H1 (cell line): ENCODE results near the gene SSU72. TPM values are rescaled to one million over a fixed set of nuclear protein-coding genes. Genes with fewer than 3 reads are reported as not detected.

ENCODE experiments used
- CTCF ChIA-PET: fragments of 300-600 bp; sonication (Branson Sonifier 250); formaldehyde crosslinking; loops from one replicate; lab custom pipeline; 2021; ENCODE audit not compliant: partially characterized antibody; lab: Charles Lee
- POLR2A ChIA-PET: fragments of 300-600 bp; sonication (Branson Sonifier 250); formaldehyde crosslinking; loops from one replicate; lab custom pipeline; 2021; ENCODE audit warnings: inconsistent platforms; ENCODE audit not compliant: partially characterized antibody; lab: Charles Lee
- DNase-seq, 2 experiments: peaks; one replicate each; pipeline versions ENCODE4 v3.0.0 to v3.0.0-alpha.2; 2010 to 2022; ENCODE audit warnings: low spot score in 2 of 2, low read depth in 1 of 2, mixed read lengths in 1 of 2
- FAIRE-seq: peaks from 2 replicates; lab custom pipeline; 2011; peaks lifted over from hg19 to GRCh38; lab: Jason Lieb, UNC
- H2AFZ ChIP-seq: 2 replicates; pipeline ENCODE4 v1.8.1; 2012; ENCODE audit warnings: low read length, inconsistent platforms
- H2AK5ac ChIP-seq: 2 replicates; pipeline ENCODE4 v1.6.1; 2013; ENCODE audit warnings: low read depth, low read length
- H2BK120ac ChIP-seq: replicated peaks from 2 replicates; pipeline ENCODE3; 2013; ENCODE audit warnings: low read depth, low read length, inconsistent platforms
- H2BK12ac ChIP-seq: 2 replicates; pipeline ENCODE4 v1.6.1; 2013; ENCODE audit warnings: low read depth, low read length
- H2BK15ac ChIP-seq: 2 replicates; pipeline ENCODE4 v1.6.1; 2013; ENCODE audit warnings: low read length
- H2BK20ac ChIP-seq: 2 replicates; pipeline ENCODE4 v1.6.1; 2013; ENCODE audit warnings: low read length
- H2BK5ac ChIP-seq: 2 replicates; pipeline ENCODE4 v1.6.1; 2013; ENCODE audit warnings: low read depth, low read length
- H3K14ac ChIP-seq: 2 replicates; pipeline ENCODE4 v1.6.1; 2013; ENCODE audit warnings: inconsistent platforms; ENCODE audit not compliant: insufficient read length
- H3K18ac ChIP-seq: 2 replicates; pipeline ENCODE4 v1.6.1; 2013; ENCODE audit warnings: low read length; ENCODE audit errors: extremely low read depth
- H3K23ac ChIP-seq: 2 replicates; pipeline ENCODE4 v1.6.1; 2013; ENCODE audit warnings: inconsistent platforms; ENCODE audit not compliant: insufficient read length
- H3K23me2 ChIP-seq: 2 replicates; pipeline ENCODE4 v1.6.1; 2013; ENCODE audit warnings: low read depth, low read length
- H3K27ac ChIP-seq: 2 replicates; pipeline ENCODE4 v1.6.1; 2011; ENCODE audit warnings: low read depth, low read length, inconsistent platforms
- H3K27me3 ChIP-seq, 4 experiments: replicated peaks in 1 of 4; 1 replicate in 1 of 4; 2 replicates in 3 of 4; pipeline versions ENCODE4 v1.6.1 to v1.8.1; 2011 to 2013; ENCODE audit warnings: low read length in 3 of 4, mild to moderate bottlenecking in 3 of 4, inconsistent platforms in 2 of 4, mixed read lengths in 2 of 4, moderate library complexity in 1 of 4; ENCODE audit not compliant: control insufficient read depth in 3 of 4, insufficient read depth in 3 of 4; ENCODE audit errors: extremely low read depth in 1 of 4
- H3K36me3 ChIP-seq, 4 experiments: 2 replicates each; pipeline versions ENCODE4 v1.6.1 to v1.8.1; 2011 to 2013; ENCODE audit warnings: mild to moderate bottlenecking in 4 of 4, low read length in 3 of 4, moderate library complexity in 2 of 4, control low read depth in 1 of 4, inconsistent platforms in 1 of 4; ENCODE audit not compliant: insufficient read depth in 4 of 4, control insufficient read depth in 2 of 4
- H3K4ac ChIP-seq: replicated peaks from 2 replicates; pipeline ENCODE3; 2013; ENCODE audit warnings: low read length, low read depth, mixed read lengths, inconsistent platforms; ENCODE audit not compliant: insufficient read length
- H3K4me1 ChIP-seq, 4 experiments: replicated peaks in 1 of 4; 1 replicate in 1 of 4; 2 replicates in 3 of 4; pipeline versions ENCODE4 v1.6.1 to v1.8.1; 2011 to 2013; ENCODE audit warnings: low read length in 3 of 4, inconsistent platforms in 2 of 4, mixed read lengths in 1 of 4; ENCODE audit not compliant: insufficient read depth in 4 of 4, control insufficient read depth in 3 of 4
- H3K4me2 ChIP-seq, 2 experiments: 2 replicates each; pipeline versions ENCODE4 v1.6.1 to v1.8.1; 2011 to 2013; ENCODE audit warnings: low read depth in 2 of 2, low read length in 2 of 2, control low read depth in 1 of 2, inconsistent platforms in 1 of 2, mild to moderate bottlenecking in 1 of 2; ENCODE audit not compliant: insufficient read depth in 1 of 2
- H3K4me3 ChIP-seq, 4 experiments: fragments of 200-600, 300-600 bp in 1 of 4; sonication (generic), shearing (Covaris generic), sonication (Bioruptor Twin) in 1 of 4; 2 replicates each; pipeline versions ENCODE4 v1.5.1 to v1.8.1; 2011 to 2016; ENCODE audit warnings: low read length in 4 of 4, low read depth in 3 of 4, control low read depth in 2 of 4, inconsistent platforms in 2 of 4, mild to moderate bottlenecking in 2 of 4, mixed read lengths in 1 of 4, moderate library complexity in 1 of 4; ENCODE audit not compliant: insufficient read depth in 2 of 4; ENCODE audit errors: extremely low read depth in 1 of 4
- H3K56ac ChIP-seq: replicated peaks from 2 replicates; pipeline ENCODE3; 2013; ENCODE audit warnings: low read depth, mild to moderate bottlenecking, mixed read lengths, low read length, inconsistent platforms; ENCODE audit not compliant: insufficient read length
- H3K79me1 ChIP-seq: 2 replicates; pipeline ENCODE4 v1.6.1; 2013; ENCODE audit warnings: low read depth, low read length, control low read depth
- H3K79me2 ChIP-seq, 2 experiments: 2 replicates each; pipeline versions ENCODE4 v1.6.1 to v1.8.1; 2012 to 2013; ENCODE audit warnings: low read length in 2 of 2, mild to moderate bottlenecking in 2 of 2, inconsistent platforms in 1 of 2; ENCODE audit not compliant: insufficient read depth in 2 of 2, control insufficient read depth in 1 of 2
- H3K9ac ChIP-seq, 4 experiments: replicated peaks in 1 of 4; 1 replicate in 1 of 4; 2 replicates in 3 of 4; pipeline versions ENCODE4 v1.6.1 to v1.8.1; 2011 to 2013; ENCODE audit warnings: low read depth in 3 of 4, low read length in 3 of 4, control low read depth in 2 of 4, mild to moderate bottlenecking in 2 of 4, moderate library complexity in 2 of 4, inconsistent platforms in 1 of 4; ENCODE audit errors: extremely low read depth in 1 of 4
- H3K9me3 ChIP-seq, 2 experiments: 2 replicates each; pipeline versions ENCODE4 v1.6.1 to v1.8.1; 2012 to 2013; ENCODE audit warnings: mild to moderate bottlenecking in 2 of 2, moderate library complexity in 2 of 2, control low read depth in 1 of 2, inconsistent platforms in 1 of 2, low read depth in 1 of 2, low read length in 1 of 2, mixed read lengths in 1 of 2; ENCODE audit not compliant: insufficient read depth in 2 of 2
- H4K20me1 ChIP-seq, 2 experiments: replicated peaks in 1 of 2; 2 replicates each; pipeline versions ENCODE3 to v1.8.1; 2011 to 2013; ENCODE audit warnings: inconsistent platforms in 2 of 2, low read length in 2 of 2, mild to moderate bottlenecking in 1 of 2; ENCODE audit not compliant: insufficient read depth in 2 of 2, control insufficient read depth in 1 of 2
- H4K5ac ChIP-seq: 2 replicates; pipeline ENCODE4 v1.6.1; 2013; ENCODE audit warnings: low read length, low read depth, mixed read lengths, inconsistent platforms; ENCODE audit not compliant: insufficient read length
- H4K8ac ChIP-seq: 2 replicates; pipeline ENCODE4 v1.8.0; 2013; ENCODE audit warnings: mild to moderate bottlenecking, moderate library complexity, low read length, inconsistent platforms; ENCODE audit not compliant: insufficient read depth; ENCODE audit errors: extremely low read depth
- H4K91ac ChIP-seq: replicated peaks from 2 replicates; pipeline ENCODE3; 2013; ENCODE audit warnings: low read length, mixed read lengths, inconsistent platforms; ENCODE audit not compliant: insufficient read length
- EP300 ChIP-seq, 2 experiments: IDR thresholded peaks; 1 replicate in 1 of 2; 2 replicates in 1 of 2; pipeline ENCODE4 v1.6.1; 2011 to 2012; ENCODE audit warnings: low read depth in 2 of 2, low read length in 2 of 2, mild to moderate bottlenecking in 2 of 2, borderline replicate concordance in 1 of 2, inconsistent platforms in 1 of 2, moderate library complexity in 1 of 2
- GABPA ChIP-seq: IDR thresholded peaks from 2 replicates; pipeline ENCODE4 v1.6.1; 2011; ENCODE audit warnings: mild to moderate bottlenecking, low read length, moderate library complexity, borderline replicate concordance; ENCODE audit not compliant: insufficient read depth
- KDM5A ChIP-seq: fragments of 200-600 bp; IDR thresholded peaks from 2 replicates; pipeline ENCODE4 v1.7.1; 2012; ENCODE audit warnings: mild to moderate bottlenecking, low read length, inconsistent platforms, mixed read lengths
- TAF7 ChIP-seq: optimal IDR thresholded peaks from 2 replicates; pipeline ENCODE3; 2011; ENCODE audit warnings: low read depth, mild to moderate bottlenecking, inconsistent platforms, low read length, moderate library complexity, borderline replicate concordance
- TEAD4 ChIP-seq: IDR thresholded peaks from 2 replicates; pipeline ENCODE4 v1.6.1; 2012; ENCODE audit warnings: low read depth, low read length, inconsistent platforms, mixed read lengths
- YY1 ChIP-seq: IDR thresholded peaks from 2 replicates; pipeline ENCODE4 v1.6.1; 2011; ENCODE audit warnings: low read depth, mild to moderate bottlenecking, low read length
- WGBS, 2 experiments: shearing (Covaris generic) in 1 of 2; methylation state at CpG; one replicate each; pipeline versions ENCODE4 v1.1.6 to v1.1.7; 2013 to 2015; ENCODE audit warnings: low lambda C conversion rate in 2 of 2, mixed read lengths in 2 of 2, inconsistent platforms in 1 of 2, low coverage in 1 of 2, missing lambda C conversion rate in 1 of 2; ENCODE audit not compliant: insufficient replicate concordance in 2 of 2, insufficient coverage in 1 of 2, insufficient read length in 1 of 2; ENCODE audit errors: extremely low coverage in 1 of 2, missing lambda C conversion rate in 1 of 2; 5-methylcytosine and 5-hydroxymethylcytosine counted together
- polyA plus RNA-seq, 7 experiments: library from polyadenylated mRNA; depleted of rRNA in 3 of 7; stranded (reverse) in 5 of 7; unstranded in 2 of 7; fragments of >200 nt in 5 of 7; fragments of 200-250 nt in 2 of 7; gene quantifications; 1 replicate in 5 of 7; 2 replicates in 1 of 7; 4 replicates in 1 of 7; pipeline versions ENCODE4 v1.2.1 to v1.2.3, GENCODE V29; 2011 to 2013; ENCODE audit warnings: missing spikeins in 2 of 7, mixed read lengths in 2 of 7
- total RNA-seq: library from RNA; stranded (reverse); fragmentation: NEBNext Ultra II Directional; extraction: Animal tissue kit (Norgen Biotek cat#: 25700); gene quantifications from 2 replicates; pipeline ENCODE4 v1.2.1, GENCODE V29; 2021
- TF ChIP-seq, protein P1 (sequence below), 3 experiments: IDR thresholded peaks; 1 replicate in 2 of 3; 2 replicates in 1 of 3; pipeline versions ENCODE4 v1.5.1 to v1.6.1; 2011; ENCODE audit warnings: low read length in 3 of 3, mild to moderate bottlenecking in 3 of 3, inconsistent platforms in 2 of 3, low read depth in 1 of 3, moderate library complexity in 1 of 3; ENCODE audit not compliant: insufficient read depth in 1 of 3; ENCODE audit errors: control extremely low read depth in 1 of 3

The SSU72 gene
- total and polyA plus RNA-seq, 2 of the 8 experiments (the other 6 are each of a cell fraction or from before 2014, with no cell fraction given) = 110 to 165 TPM

GRCh38 chr1:1573843-1574720, 581 bp downstream of the SSU72 start:
- H3K9ac ChIP-seq = peak overlapping the region; percentile 92 to 100 (median 97)
- no peaks in the 10 kb centered on the region for H3K9me3 ChIP-seq
- peak overlapping the region; percentile 93 for H4K91ac ChIP-seq
- no peak overlapping the region for H2BK12ac ChIP-seq
- peaks cover 0 to 25% (median 1%) of the 10 kb centered on the region in 4 experiments; a peak in 3 of 8 replicates for H3K36me3 ChIP-seq
- H3K27ac ChIP-seq = peak overlapping the region; percentile 99
- peak overlapping the region; percentile 84 to 99 (median 94) for H3K4me3 ChIP-seq
- H3K4me2 ChIP-seq = peak overlapping the region; percentile 71 to 82
- H2BK5ac ChIP-seq = peak overlapping the region; percentile 96
- peaks cover 2% of the 10 kb centered on the region for H3K79me1 ChIP-seq
- peaks cover 7 to 8% of the 10 kb centered on the region in 2 experiments for H4K20me1 ChIP-seq
- peaks cover 8% of the 10 kb centered on the region; the same call in 1 of the 2 replicates for H3K23me2 ChIP-seq
- no peaks in the 10 kb centered on the region for H3K27me3 ChIP-seq
- H3K18ac ChIP-seq = peak overlapping the region; percentile 83
- no peak for DNase-seq
- H2BK20ac ChIP-seq = no peak overlapping the region
- H2AK5ac ChIP-seq = no peak overlapping the region
- peak overlapping the region; percentile 91 for H4K5ac ChIP-seq
- peaks cover 36 to 53% of the 10 kb centered on the region in 2 experiments for H3K79me2 ChIP-seq
- H3K56ac ChIP-seq = no peak overlapping the region
- H2AFZ ChIP-seq = no peak overlapping the region
- peaks cover 0 to 2% (median 0%) of the 10 kb centered on the region in 4 experiments; a peak in 2 of 7 replicates for H3K4me1 ChIP-seq
- FAIRE-seq = no peak
- H2BK15ac ChIP-seq = no peak overlapping the region
- no peak overlapping the region for H2BK120ac ChIP-seq
- peak overlapping the region; percentile 100 for H4K8ac ChIP-seq
- ChIA-PET CTCF (interaction anchor here (1.3 kb wide), 1 partner anchor 28 kb away, joined by 3 read pairs; no protein-coding TSS in a partner anchor), POLR2A (interaction anchor here (0.9 to 21.2 kb wide), 6 partner anchors 10 to 40 kb away, joined by 4 to 367 read pairs (median 8); no protein-coding TSS in a partner anchor)
- no peak overlapping the region for H3K14ac ChIP-seq
- H3K4ac ChIP-seq = peak overlapping the region; percentile 94
- no peak overlapping the region for H3K23ac ChIP-seq
- 2% methylated on average over 75 of the region's 96 CpGs; no CpG with 5 or more reads in 1 of the 2 experiments for WGBS, 2 experiments
- peak; percentile 9; the same call in 1 of the 2 replicates for TF ChIP-seq GABPA
- TF ChIP-seq TAF7 = peak; percentile 1
- TF ChIP-seq KDM5A = peak; percentile 63; the same call in 1 of the 2 replicates
- TF ChIP-seq, protein P1, sequence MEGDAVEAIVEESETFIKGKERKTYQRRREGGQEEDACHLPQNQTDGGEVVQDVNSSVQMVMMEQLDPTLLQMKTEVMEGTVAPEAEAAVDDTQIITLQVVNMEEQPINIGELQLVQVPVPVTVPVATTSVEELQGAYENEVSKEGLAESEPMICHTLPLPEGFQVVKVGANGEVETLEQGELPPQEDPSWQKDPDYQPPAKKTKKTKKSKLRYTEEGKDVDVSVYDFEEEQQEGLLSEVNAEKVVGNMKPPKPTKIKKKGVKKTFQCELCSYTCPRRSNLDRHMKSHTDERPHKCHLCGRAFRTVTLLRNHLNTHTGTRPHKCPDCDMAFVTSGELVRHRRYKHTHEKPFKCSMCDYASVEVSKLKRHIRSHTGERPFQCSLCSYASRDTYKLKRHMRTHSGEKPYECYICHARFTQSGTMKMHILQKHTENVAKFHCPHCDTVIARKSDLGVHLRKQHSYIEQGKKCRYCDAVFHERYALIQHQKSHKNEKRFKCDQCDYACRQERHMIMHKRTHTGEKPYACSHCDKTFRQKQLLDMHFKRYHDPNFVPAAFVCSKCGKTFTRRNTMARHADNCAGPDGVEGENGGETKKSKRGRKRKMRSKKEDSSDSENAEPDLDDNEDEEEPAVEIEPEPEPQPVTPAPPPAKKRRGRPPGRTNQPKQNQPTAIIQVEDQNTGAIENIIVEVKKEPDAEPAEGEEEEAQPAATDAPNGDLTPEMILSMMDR (IDR thresholded peaks at IDR 0.05; ENCODE audit: control extremely low read depth in 1 of 3, insufficient read depth in 1 of 3, low read depth in 1 of 3, low read length in 3 of 3) = peak in 2 of 3 experiments; percentile 14 to 23; a peak in 2 of 4 replicates
- no peak for TF ChIP-seq EP300 (IDR thresholded peaks at IDR 0.05; ENCODE audit: borderline replicate concordance in 1 of 2, low read depth in 2 of 2, low read length in 2 of 2)
- TF ChIP-seq YY1 = peak; percentile 96
- no peak for TF ChIP-seq TEAD4
